ENCODE measurements around the gene PCDHB4. TPM values are rescaled to one million over a fixed set of nuclear protein-coding genes. Genes with fewer than 3 reads are reported as not detected.
"Not testable (repeated sequence)": the region's sequence is repeated elsewhere in the genome, so short reads cannot be mapped to it uniquely, and the experiment has no call there.

The PCDHB4 gene
- total and polyA plus RNA-seq, 4 donors, result 0.73 to 3.4 (median 2.3) TPM

- ATAC-seq (ENCODE audit: insufficient read depth, low FRiP score) (no peak), DNase-seq (no peak)
- H3K4me1 ChIP-seq (ENCODE audit: control insufficient read depth in 5 of 5, insufficient read depth in 5 of 5, low read length in 5 of 5), result no peaks in the 10 kb centered on the region
- H3K4me3 ChIP-seq, result no peak overlapping the region
- H3K27ac ChIP-seq (ENCODE audit: low read depth in 1 of 2, low read length in 1 of 2), result no peak overlapping the region
- no peaks in the 10 kb centered on the region for H3K36me3 ChIP-seq (ENCODE audit: control insufficient read depth in 4 of 4, insufficient read depth in 4 of 4, low read length in 4 of 4)
- no peak overlapping the region for H3K9ac ChIP-seq (ENCODE audit: insufficient read depth in 1 of 2, low read length in 2 of 2)
- TF ChIP-seq CTCF (IDR thresholded peaks at IDR 0.05; ENCODE audit: control extremely low read depth, extremely low read depth), result no peak
- 91% methylated on average over 1 of the region's 1 CpG for WGBS, 2 donors
- H3K27me3 ChIP-seq (ENCODE audit: control insufficient read depth in 3 of 3, insufficient read depth in 3 of 3, low read length in 2 of 3), result no peaks in the 10 kb centered on the region
- peaks cover 0 to 16% (median 6%) of the 10 kb centered on the region in 4 donors for H3K9me3 ChIP-seq (ENCODE audit: control insufficient read depth in 4 of 4, insufficient read depth in 3 of 4, low read length in 3 of 4)
Observed at GRCh38 chr5:141127305-141127704, 5.7 kb downstream of the PCDHB4 start.

- no peak for ATAC-seq (ENCODE audit: insufficient read depth, low FRiP score)
- TF ChIP-seq CTCF (IDR thresholded peaks at IDR 0.05; ENCODE audit: control extremely low read depth, extremely low read depth), result no peak
- Histone ChIP-seq H3K9me3 (ENCODE audit: control insufficient read depth in 4 of 4, insufficient read depth in 3 of 4, low read length in 3 of 4) (peaks cover 5 to 27% (median 12%) of the 10 kb centered on the region in 4 donors), H3K4me3 (peak within 1 kb of the TSS; percentile 35), H3K36me3 (ENCODE audit: control insufficient read depth in 4 of 4, insufficient read depth in 4 of 4, low read length in 4 of 4) (no peaks in the 10 kb centered on the region), H3K9ac (ENCODE audit: insufficient read depth in 1 of 2, low read length in 2 of 2) (peak within 1 kb of the TSS in 1 of 2 donors; percentile 72), H3K27me3 (ENCODE audit: control insufficient read depth in 3 of 3, insufficient read depth in 3 of 3, low read length in 2 of 3) (no peaks in the 10 kb centered on the region), H3K4me1 (ENCODE audit: control insufficient read depth in 5 of 5, insufficient read depth in 5 of 5, low read length in 5 of 5) (no peaks in the 10 kb centered on the region), H3K27ac (ENCODE audit: low read depth in 1 of 2, low read length in 1 of 2) (no peak within 1 kb of the TSS)
- DNase-seq, result peak; percentile 57 to 76 (median 60)
- WGBS, 2 donors, result 15 to 20% methylated on average over 22 of the region's 22 CpGs
Observed at GRCh38 chr5:141135030-141135717, 13.6 kb downstream of the PCDHB4 start, which contains the start of gene PCDHB5. TSS of gene PCDHB5 (plus strand) at chr5:141135206. CDS start at chr5:141135435, 229 bp downstream.

GRCh38 chr5:141135718-141136266 lies 14.2 kb downstream of the PCDHB4 start:
- Histone ChIP-seq H3K4me3 (no peak overlapping the region), H3K27me3 (ENCODE audit: control insufficient read depth in 3 of 3, insufficient read depth in 3 of 3, low read length in 2 of 3) (no peaks in the 10 kb centered on the region), H3K4me1 (ENCODE audit: control insufficient read depth in 5 of 5, insufficient read depth in 5 of 5, low read length in 5 of 5) (no peaks in the 10 kb centered on the region), H3K9me3 (ENCODE audit: control insufficient read depth in 4 of 4, insufficient read depth in 3 of 4, low read length in 3 of 4) (peaks cover 5 to 26% (median 12%) of the 10 kb centered on the region in 4 donors), H3K27ac (ENCODE audit: low read depth in 1 of 2, low read length in 1 of 2) (no peak overlapping the region), H3K9ac (ENCODE audit: insufficient read depth in 1 of 2, low read length in 2 of 2) (peak overlapping the region in 1 of 2 donors; percentile 42), H3K36me3 (ENCODE audit: control insufficient read depth in 4 of 4, insufficient read depth in 4 of 4, low read length in 4 of 4) (no peaks in the 10 kb centered on the region)
- DNase-seq, result peak in 1 of 3 donors; percentile 19
- no peak for TF ChIP-seq CTCF (IDR thresholded peaks at IDR 0.05; ENCODE audit: control extremely low read depth, extremely low read depth)
- ATAC-seq (ENCODE audit: insufficient read depth, low FRiP score), result no peak
- WGBS, 2 donors, result 40 to 44% methylated on average over 19 of the region's 19 CpGs

- not testable (repeated sequence) for H3K27ac ChIP-seq (ENCODE audit: low read depth in 1 of 2, low read length in 1 of 2); H3K9ac ChIP-seq (ENCODE audit: insufficient read depth in 1 of 2, low read length in 2 of 2); ATAC-seq (ENCODE audit: insufficient read depth, low FRiP score); H3K36me3 ChIP-seq (ENCODE audit: control insufficient read depth in 4 of 4, insufficient read depth in 4 of 4, low read length in 4 of 4); H3K4me1 ChIP-seq (ENCODE audit: control insufficient read depth in 5 of 5, insufficient read depth in 5 of 5, low read length in 5 of 5); DNase-seq; H3K4me3 ChIP-seq; H3K27me3 ChIP-seq (ENCODE audit: control insufficient read depth in 3 of 3, insufficient read depth in 3 of 3, low read length in 2 of 3)
- WGBS, 2 donors, result 43 to 46% methylated on average over 30 to 34 of the region's 34 CpGs
- H3K9me3 ChIP-seq (ENCODE audit: control insufficient read depth in 4 of 4, insufficient read depth in 3 of 4, low read length in 3 of 4), result peaks cover 5 to 26% (median 12%) of the 10 kb centered on the region in 4 donors
Observed at GRCh38 chr5:141137346-141137745, 15.7 kb downstream of the PCDHB4 start.

Measured in lung (tissue), 12 donors.